B cell (primary cell): Measurements from ENCODE around the gene CLCNKB.

Source experiments
- EZH2 ChIP-seq: IDR thresholded peaks from 2 replicates; pipeline ENCODE4 v1.6.1; 2012; ENCODE audit warnings: borderline replicate concordance, low read depth, mild to moderate bottlenecking, moderate library complexity, low read length; ENCODE audit not compliant: insufficient read depth, poor library complexity, severe bottlenecking
- TF ChIP-seq, protein P1 (sequence below): fragments of 200-600 bp; IDR thresholded peaks from one replicate; pipeline ENCODE4 v1.8.0; 2022; ENCODE audit warnings: antibody characterized with exemption, mild to moderate bottlenecking

DNA sequence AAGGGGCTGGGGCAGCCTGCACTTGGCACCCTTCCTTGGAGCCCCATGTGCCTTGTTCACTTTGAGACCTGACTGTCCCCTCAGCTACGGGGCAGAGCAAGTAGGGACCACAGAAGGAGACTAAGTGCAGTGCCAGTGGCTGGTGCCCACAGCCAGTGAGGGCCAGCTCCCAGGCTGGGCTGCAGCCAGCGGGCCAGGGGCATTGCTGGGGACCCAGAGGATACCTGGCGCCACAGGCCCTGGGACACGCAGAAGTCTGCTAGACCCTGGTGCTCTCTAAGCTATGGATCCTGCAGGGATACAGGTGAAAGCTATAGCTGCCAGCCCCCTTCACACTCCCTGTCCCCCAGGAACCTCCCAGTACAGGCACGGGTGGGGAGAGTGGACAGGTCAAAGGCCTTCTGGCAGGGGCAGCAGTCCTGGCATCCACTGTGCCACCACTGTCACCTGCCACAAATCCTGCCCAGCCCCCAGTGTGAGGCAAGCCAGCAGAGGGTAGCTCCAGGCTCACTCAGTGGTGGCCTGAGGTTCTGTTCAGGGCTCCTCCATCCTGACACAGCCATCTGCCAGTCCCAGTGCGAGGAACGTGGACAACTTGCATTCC is 20.4 kb upstream of the CLCNKB start:
- TF ChIP-seq, protein P1, sequence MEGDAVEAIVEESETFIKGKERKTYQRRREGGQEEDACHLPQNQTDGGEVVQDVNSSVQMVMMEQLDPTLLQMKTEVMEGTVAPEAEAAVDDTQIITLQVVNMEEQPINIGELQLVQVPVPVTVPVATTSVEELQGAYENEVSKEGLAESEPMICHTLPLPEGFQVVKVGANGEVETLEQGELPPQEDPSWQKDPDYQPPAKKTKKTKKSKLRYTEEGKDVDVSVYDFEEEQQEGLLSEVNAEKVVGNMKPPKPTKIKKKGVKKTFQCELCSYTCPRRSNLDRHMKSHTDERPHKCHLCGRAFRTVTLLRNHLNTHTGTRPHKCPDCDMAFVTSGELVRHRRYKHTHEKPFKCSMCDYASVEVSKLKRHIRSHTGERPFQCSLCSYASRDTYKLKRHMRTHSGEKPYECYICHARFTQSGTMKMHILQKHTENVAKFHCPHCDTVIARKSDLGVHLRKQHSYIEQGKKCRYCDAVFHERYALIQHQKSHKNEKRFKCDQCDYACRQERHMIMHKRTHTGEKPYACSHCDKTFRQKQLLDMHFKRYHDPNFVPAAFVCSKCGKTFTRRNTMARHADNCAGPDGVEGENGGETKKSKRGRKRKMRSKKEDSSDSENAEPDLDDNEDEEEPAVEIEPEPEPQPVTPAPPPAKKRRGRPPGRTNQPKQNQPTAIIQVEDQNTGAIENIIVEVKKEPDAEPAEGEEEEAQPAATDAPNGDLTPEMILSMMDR, result no peak
- TF ChIP-seq EZH2, result no peak
